ENCODE measurements around the gene ARID1B. TPM values are rescaled to one million over a fixed set of nuclear protein-coding genes. Genes with fewer than 3 reads are reported as not detected.

Gene ARID1B
- total RNA-seq, 1 experiment from 2014 or later: 13.9 TPM

- Histone ChIP-seq H3K27me3 (replicated peaks) (no peaks in the 10 kb centered on the region), H3K36me3 (no peaks in the 10 kb centered on the region), H3K4me3 (no peak overlapping the region), H3K27ac (no peak overlapping the region), H3K4me1 (replicated peaks) (peaks cover 12% of the 10 kb centered on the region), H3K9me3 (replicated peaks) (no peaks in the 10 kb centered on the region)
- no peak for DNase-seq (ENCODE audit: low read depth in 1 of 2, low spot score in 2 of 2)
Observed at GRCh38 chr6:157077251-157077650, 300.1 kb downstream of the ARID1B start.

GRCh38 chr6:157078326-157078725 lies 301.1 kb downstream of the ARID1B start:
- H3K9me3 ChIP-seq (replicated peaks): no peaks in the 10 kb centered on the region
- H3K36me3 ChIP-seq: no peaks in the 10 kb centered on the region
- DNase-seq (ENCODE audit: low read depth in 1 of 2, low spot score in 2 of 2): no peak
- peaks cover 12% of the 10 kb centered on the region for H3K4me1 ChIP-seq (replicated peaks)
- H3K4me3 ChIP-seq: no peak overlapping the region
- H3K27ac ChIP-seq: no peak overlapping the region
- no peaks in the 10 kb centered on the region for H3K27me3 ChIP-seq (replicated peaks)

GRCh38 chr6:157079277-157079676 lies 302.1 kb downstream of the ARID1B start:
- peaks cover 12% of the 10 kb centered on the region for H3K4me1 ChIP-seq (replicated peaks)
- no peak overlapping the region for H3K4me3 ChIP-seq
- H3K27ac ChIP-seq: no peak overlapping the region
- no peaks in the 10 kb centered on the region for H3K9me3 ChIP-seq (replicated peaks)
- DNase-seq (ENCODE audit: low read depth in 1 of 2, low spot score in 2 of 2): no peak
- H3K27me3 ChIP-seq (replicated peaks): no peaks in the 10 kb centered on the region
- no peaks in the 10 kb centered on the region for H3K36me3 ChIP-seq

GRCh38 chr6:157079771-157080170 lies 302.6 kb downstream of the ARID1B start:
- Histone ChIP-seq H3K4me1 (replicated peaks) (peaks cover 12% of the 10 kb centered on the region), H3K9me3 (replicated peaks) (no peaks in the 10 kb centered on the region), H3K36me3 (no peaks in the 10 kb centered on the region), H3K27ac (no peak overlapping the region), H3K4me3 (no peak overlapping the region), H3K27me3 (replicated peaks) (no peaks in the 10 kb centered on the region)
- no peak for DNase-seq (ENCODE audit: low read depth in 1 of 2, low spot score in 2 of 2)

- H3K27ac ChIP-seq: no peak overlapping the region
Observed at GRCh38 chr6:157080986-157081391, 303.8 kb downstream of the ARID1B start.

GRCh38 chr6:157083343-157083742 lies 306.2 kb downstream of the ARID1B start:
- DNase-seq (ENCODE audit: low read depth in 1 of 2, low spot score in 2 of 2): no peak
- Histone ChIP-seq H3K27me3 (replicated peaks) (no peaks in the 10 kb centered on the region), H3K9me3 (replicated peaks) (no peaks in the 10 kb centered on the region), H3K36me3 (0 out of 2 replicates have a peak, but pooled peaks cover 2% of the 10 kb centered on the region), H3K27ac (no peak overlapping the region), H3K4me3 (no peak overlapping the region), H3K4me1 (replicated peaks) (no peaks in the 10 kb centered on the region)

More at GRCh38 chr6:157080986-157081391, 303.8 kb downstream of the ARID1B start:
- no peaks in the 10 kb centered on the region for H3K27me3 ChIP-seq (replicated peaks)
- 0 out of 2 replicates have a peak, but pooled peaks cover 2% of the 10 kb centered on the region for H3K36me3 ChIP-seq
- no peaks in the 10 kb centered on the region for H3K9me3 ChIP-seq (replicated peaks)
- peaks cover 5% of the 10 kb centered on the region for H3K4me1 ChIP-seq (replicated peaks)
- DNase-seq (ENCODE audit: low read depth in 1 of 2, low spot score in 2 of 2): no peak
- H3K4me3 ChIP-seq: no peak overlapping the region

- peaks cover 8% of the 10 kb centered on the region for H3K4me1 ChIP-seq (replicated peaks)
- H3K27me3 ChIP-seq (replicated peaks): no peaks in the 10 kb centered on the region
- H3K36me3 ChIP-seq: 0 out of 2 replicates have a peak, but pooled peaks cover 2% of the 10 kb centered on the region
- no peak overlapping the region for H3K4me3 ChIP-seq
- no peak overlapping the region for H3K27ac ChIP-seq
- no peaks in the 10 kb centered on the region for H3K9me3 ChIP-seq (replicated peaks)
- no peak for DNase-seq (ENCODE audit: low read depth in 1 of 2, low spot score in 2 of 2)
Observed at GRCh38 chr6:157086632-157087031, 309.5 kb downstream of the ARID1B start.

GRCh38 chr6:157087974-157088373 lies 310.8 kb downstream of the ARID1B start:
- Histone ChIP-seq H3K27ac (no peak overlapping the region), H3K36me3 (0 out of 2 replicates have a peak, but pooled peaks cover 2% of the 10 kb centered on the region), H3K9me3 (replicated peaks) (no peaks in the 10 kb centered on the region), H3K27me3 (replicated peaks) (no peaks in the 10 kb centered on the region), H3K4me1 (replicated peaks) (peaks cover 18% of the 10 kb centered on the region), H3K4me3 (no peak overlapping the region)
- DNase-seq (ENCODE audit: low read depth in 1 of 2, low spot score in 2 of 2): no peak

- Histone ChIP-seq H3K4me3 (no peak overlapping the region), H3K9me3 (replicated peaks) (no peaks in the 10 kb centered on the region), H3K27me3 (replicated peaks) (no peaks in the 10 kb centered on the region), H3K36me3 (0 out of 2 replicates have a peak, but pooled peaks cover 5% of the 10 kb centered on the region), H3K27ac (peak overlapping the region; percentile 23), H3K4me1 (replicated peaks) (peaks cover 20% of the 10 kb centered on the region)
- DNase-seq (ENCODE audit: low read depth in 1 of 2, low spot score in 2 of 2): no peak
Observed at GRCh38 chr6:157088841-157089240, 311.7 kb downstream of the ARID1B start.

GRCh38 chr6:157089258-157089657 lies 312.1 kb downstream of the ARID1B start:
- Histone ChIP-seq H3K27ac (peak overlapping the region; percentile 23), H3K4me3 (no peak overlapping the region), H3K36me3 (0 out of 2 replicates have a peak, but pooled peaks cover 5% of the 10 kb centered on the region), H3K9me3 (replicated peaks) (no peaks in the 10 kb centered on the region), H3K27me3 (replicated peaks) (no peaks in the 10 kb centered on the region), H3K4me1 (replicated peaks) (peaks cover 20% of the 10 kb centered on the region)
- peak; percentile 56 to 63 for DNase-seq (ENCODE audit: low read depth in 1 of 2, low spot score in 2 of 2)

GRCh38 chr6:157089851-157090250 lies 312.7 kb downstream of the ARID1B start:
- DNase-seq (ENCODE audit: low read depth in 1 of 2, low spot score in 2 of 2): no peak
- Histone ChIP-seq H3K4me1 (replicated peaks) (peaks cover 20% of the 10 kb centered on the region), H3K9me3 (replicated peaks) (no peaks in the 10 kb centered on the region), H3K27me3 (replicated peaks) (no peaks in the 10 kb centered on the region), H3K27ac (peak overlapping the region; percentile 6), H3K4me3 (no peak overlapping the region), H3K36me3 (0 out of 2 replicates have a peak, but pooled peaks cover 5% of the 10 kb centered on the region)

- Histone ChIP-seq H3K27ac (no peak overlapping the region), H3K4me3 (no peak overlapping the region), H3K9me3 (replicated peaks) (no peaks in the 10 kb centered on the region), H3K36me3 (0 out of 2 replicates have a peak, but pooled peaks cover 5% of the 10 kb centered on the region), H3K4me1 (replicated peaks) (peaks cover 20% of the 10 kb centered on the region), H3K27me3 (replicated peaks) (no peaks in the 10 kb centered on the region)
- no peak for DNase-seq (ENCODE audit: low read depth in 1 of 2, low spot score in 2 of 2)
Observed at GRCh38 chr6:157090736-157091135, 313.6 kb downstream of the ARID1B start.

GRCh38 chr6:157091243-157091642 lies 314.1 kb downstream of the ARID1B start:
- no peak for DNase-seq (ENCODE audit: low read depth in 1 of 2, low spot score in 2 of 2)
- no peak overlapping the region for H3K27ac ChIP-seq
- no peaks in the 10 kb centered on the region for H3K27me3 ChIP-seq (replicated peaks)
- H3K36me3 ChIP-seq: 0 out of 2 replicates have a peak, but pooled peaks cover 3% of the 10 kb centered on the region
- no peaks in the 10 kb centered on the region for H3K9me3 ChIP-seq (replicated peaks)
- peaks cover 20% of the 10 kb centered on the region for H3K4me1 ChIP-seq (replicated peaks)
- no peak overlapping the region for H3K4me3 ChIP-seq

GRCh38 chr6:157091856-157092460 lies 314.8 kb downstream of the ARID1B start:
- Histone ChIP-seq H3K9me3 (replicated peaks) (no peaks in the 10 kb centered on the region), H3K4me3 (no peak overlapping the region), H3K27me3 (replicated peaks) (no peaks in the 10 kb centered on the region), H3K27ac (peak overlapping the region; percentile 69), H3K4me1 (replicated peaks) (peaks cover 20% of the 10 kb centered on the region), H3K36me3 (0 out of 2 replicates have a peak, but pooled peaks cover 3% of the 10 kb centered on the region)
- no peak for DNase-seq (ENCODE audit: low read depth in 1 of 2, low spot score in 2 of 2)
